ENCODE results near the gene DYSF.

DNA sequence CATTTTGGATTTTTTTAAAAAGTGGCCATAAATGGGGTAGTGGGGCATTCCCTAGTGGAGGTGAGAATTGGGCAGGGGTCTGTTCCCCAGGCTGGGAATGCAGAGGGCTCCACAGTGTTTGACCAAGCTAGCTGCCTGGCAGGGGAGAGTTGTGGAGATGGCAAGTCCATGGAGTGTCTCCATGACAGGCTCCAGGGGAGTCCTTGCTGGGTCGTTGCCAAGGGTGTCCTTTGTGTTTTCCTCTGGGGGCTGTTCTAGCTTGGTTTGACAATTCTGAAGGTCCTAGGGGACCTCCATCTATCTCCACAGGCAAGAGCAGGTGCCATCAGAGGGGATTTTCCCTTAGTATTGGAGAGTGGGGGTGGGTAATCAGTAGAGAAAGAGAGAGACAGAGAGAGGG is 265.3 kb downstream of the DYSF start:
- TF ChIP-seq CHD2 (IDR thresholded peaks at IDR 0.05; ENCODE audit: low read length, partially characterized antibody) (no peak), GABPA (IDR thresholded peaks at IDR 0.05; ENCODE audit: low read depth) (no peak), POLR2AphosphoS5 (IDR thresholded peaks at IDR 0.05; ENCODE audit: low read depth, low read length) (no peak), RCOR1 (IDR thresholded peaks at IDR 0.05; ENCODE audit: low read length) (no peak), JUND (IDR thresholded peaks at IDR 0.05) (no peak), SMC3 (IDR thresholded peaks at IDR 0.05; ENCODE audit: low read depth, low read length) (no peak), EZH2phosphoT487 (IDR thresholded peaks at IDR 0.05; ENCODE audit: borderline replicate concordance, low read depth) (no peak), FOXJ3 (CRISPR knock-in tag; IDR thresholded peaks at IDR 0.05) (no peak), RFX5 (IDR thresholded peaks at IDR 0.05; ENCODE audit: low read length) (no peak)
- TF ChIP-seq, protein P1, sequence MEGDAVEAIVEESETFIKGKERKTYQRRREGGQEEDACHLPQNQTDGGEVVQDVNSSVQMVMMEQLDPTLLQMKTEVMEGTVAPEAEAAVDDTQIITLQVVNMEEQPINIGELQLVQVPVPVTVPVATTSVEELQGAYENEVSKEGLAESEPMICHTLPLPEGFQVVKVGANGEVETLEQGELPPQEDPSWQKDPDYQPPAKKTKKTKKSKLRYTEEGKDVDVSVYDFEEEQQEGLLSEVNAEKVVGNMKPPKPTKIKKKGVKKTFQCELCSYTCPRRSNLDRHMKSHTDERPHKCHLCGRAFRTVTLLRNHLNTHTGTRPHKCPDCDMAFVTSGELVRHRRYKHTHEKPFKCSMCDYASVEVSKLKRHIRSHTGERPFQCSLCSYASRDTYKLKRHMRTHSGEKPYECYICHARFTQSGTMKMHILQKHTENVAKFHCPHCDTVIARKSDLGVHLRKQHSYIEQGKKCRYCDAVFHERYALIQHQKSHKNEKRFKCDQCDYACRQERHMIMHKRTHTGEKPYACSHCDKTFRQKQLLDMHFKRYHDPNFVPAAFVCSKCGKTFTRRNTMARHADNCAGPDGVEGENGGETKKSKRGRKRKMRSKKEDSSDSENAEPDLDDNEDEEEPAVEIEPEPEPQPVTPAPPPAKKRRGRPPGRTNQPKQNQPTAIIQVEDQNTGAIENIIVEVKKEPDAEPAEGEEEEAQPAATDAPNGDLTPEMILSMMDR (IDR thresholded peaks at IDR 0.05), result no peak
- TF ChIP-seq, protein P2, sequence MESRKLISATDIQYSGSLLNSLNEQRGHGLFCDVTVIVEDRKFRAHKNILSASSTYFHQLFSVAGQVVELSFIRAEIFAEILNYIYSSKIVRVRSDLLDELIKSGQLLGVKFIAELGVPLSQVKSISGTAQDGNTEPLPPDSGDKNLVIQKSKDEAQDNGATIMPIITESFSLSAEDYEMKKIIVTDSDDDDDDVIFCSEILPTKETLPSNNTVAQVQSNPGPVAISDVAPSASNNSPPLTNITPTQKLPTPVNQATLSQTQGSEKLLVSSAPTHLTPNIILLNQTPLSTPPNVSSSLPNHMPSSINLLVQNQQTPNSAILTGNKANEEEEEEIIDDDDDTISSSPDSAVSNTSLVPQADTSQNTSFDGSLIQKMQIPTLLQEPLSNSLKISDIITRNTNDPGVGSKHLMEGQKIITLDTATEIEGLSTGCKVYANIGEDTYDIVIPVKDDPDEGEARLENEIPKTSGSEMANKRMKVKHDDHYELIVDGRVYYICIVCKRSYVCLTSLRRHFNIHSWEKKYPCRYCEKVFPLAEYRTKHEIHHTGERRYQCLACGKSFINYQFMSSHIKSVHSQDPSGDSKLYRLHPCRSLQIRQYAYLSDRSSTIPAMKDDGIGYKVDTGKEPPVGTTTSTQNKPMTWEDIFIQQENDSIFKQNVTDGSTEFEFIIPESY (IDR thresholded peaks at IDR 0.05; ENCODE audit: borderline replicate concordance, low read depth), result no peak
- TF ChIP-seq, protein P3, sequence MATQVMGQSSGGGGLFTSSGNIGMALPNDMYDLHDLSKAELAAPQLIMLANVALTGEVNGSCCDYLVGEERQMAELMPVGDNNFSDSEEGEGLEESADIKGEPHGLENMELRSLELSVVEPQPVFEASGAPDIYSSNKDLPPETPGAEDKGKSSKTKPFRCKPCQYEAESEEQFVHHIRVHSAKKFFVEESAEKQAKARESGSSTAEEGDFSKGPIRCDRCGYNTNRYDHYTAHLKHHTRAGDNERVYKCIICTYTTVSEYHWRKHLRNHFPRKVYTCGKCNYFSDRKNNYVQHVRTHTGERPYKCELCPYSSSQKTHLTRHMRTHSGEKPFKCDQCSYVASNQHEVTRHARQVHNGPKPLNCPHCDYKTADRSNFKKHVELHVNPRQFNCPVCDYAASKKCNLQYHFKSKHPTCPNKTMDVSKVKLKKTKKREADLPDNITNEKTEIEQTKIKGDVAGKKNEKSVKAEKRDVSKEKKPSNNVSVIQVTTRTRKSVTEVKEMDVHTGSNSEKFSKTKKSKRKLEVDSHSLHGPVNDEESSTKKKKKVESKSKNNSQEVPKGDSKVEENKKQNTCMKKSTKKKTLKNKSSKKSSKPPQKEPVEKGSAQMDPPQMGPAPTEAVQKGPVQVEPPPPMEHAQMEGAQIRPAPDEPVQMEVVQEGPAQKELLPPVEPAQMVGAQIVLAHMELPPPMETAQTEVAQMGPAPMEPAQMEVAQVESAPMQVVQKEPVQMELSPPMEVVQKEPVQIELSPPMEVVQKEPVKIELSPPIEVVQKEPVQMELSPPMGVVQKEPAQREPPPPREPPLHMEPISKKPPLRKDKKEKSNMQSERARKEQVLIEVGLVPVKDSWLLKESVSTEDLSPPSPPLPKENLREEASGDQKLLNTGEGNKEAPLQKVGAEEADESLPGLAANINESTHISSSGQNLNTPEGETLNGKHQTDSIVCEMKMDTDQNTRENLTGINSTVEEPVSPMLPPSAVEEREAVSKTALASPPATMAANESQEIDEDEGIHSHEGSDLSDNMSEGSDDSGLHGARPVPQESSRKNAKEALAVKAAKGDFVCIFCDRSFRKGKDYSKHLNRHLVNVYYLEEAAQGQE (IDR thresholded peaks at IDR 0.05; ENCODE audit: low read depth, low read length), result no peak
- TF ChIP-seq, protein P4, sequence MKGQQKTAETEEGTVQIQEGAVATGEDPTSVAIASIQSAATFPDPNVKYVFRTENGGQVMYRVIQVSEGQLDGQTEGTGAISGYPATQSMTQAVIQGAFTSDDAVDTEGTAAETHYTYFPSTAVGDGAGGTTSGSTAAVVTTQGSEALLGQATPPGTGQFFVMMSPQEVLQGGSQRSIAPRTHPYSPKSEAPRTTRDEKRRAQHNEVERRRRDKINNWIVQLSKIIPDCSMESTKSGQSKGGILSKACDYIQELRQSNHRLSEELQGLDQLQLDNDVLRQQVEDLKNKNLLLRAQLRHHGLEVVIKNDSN (IDR thresholded peaks at IDR 0.05; ENCODE audit: borderline replicate concordance, low read depth), result no peak
